Stomach (tissue), 9 donors: ENCODE results near the gene OSTC. TPM values are rescaled to one million over a fixed set of nuclear protein-coding genes. Genes with fewer than 3 reads are reported as not detected.

Source experiments
- DNase-seq, 2 donors: peaks; one replicate each; pipeline versions ENCODE4 v3.0.0 to v3.0.0-alpha.2; 2013 to 2019
- H3K27ac ChIP-seq, 5 donors: fragments of 200-600 bp in 4 of 5; sonication (generic) in 4 of 5; one replicate each; pipeline ENCODE4 v1.5.1; 2013 to 2019; ENCODE audit warnings: mild to moderate bottlenecking in 1 of 5, moderate library complexity in 1 of 5
- H3K27me3 ChIP-seq, 3 donors: fragments of 200-600 bp; sonication (generic); one replicate each; pipeline ENCODE4 v1.5.1; 2017 to 2019; ENCODE audit warnings: mixed run types in 1 of 3
- H3K36me3 ChIP-seq, 4 donors: fragments of 200-600 bp; sonication (generic); 1 replicate in 3 of 4; 2 replicates in 1 of 4; pipeline ENCODE4 v1.5.1; 2016 to 2019
- H3K4me1 ChIP-seq, 4 donors: fragments of 200-600 bp; sonication (generic); one replicate each; pipeline ENCODE4 v1.5.1; 2016 to 2019
- H3K4me3 ChIP-seq, 4 donors: fragments of 200-600 bp; sonication (generic) in 3 of 4; one replicate each; pipeline ENCODE4 v1.5.1; 2016 to 2019; ENCODE audit warnings: mild to moderate bottlenecking in 1 of 4
- H3K9me3 ChIP-seq, 4 donors: fragments of 200-600 bp; sonication (generic); one replicate each; pipeline ENCODE4 v1.5.1; 2016 to 2019
- EP300 ChIP-seq: sonication (generic); formaldehyde crosslinking; IDR thresholded peaks from one replicate; pipeline ENCODE4 v1.6.1; 2017; ENCODE audit warnings: antibody characterized with exemption
- POLR2A ChIP-seq, 4 donors: fragments of 450-650 bp; IDR thresholded peaks; one replicate each; pipeline ENCODE4 v1.6.1; 2016; ENCODE audit warnings: antibody characterized with exemption in 4 of 4, control low read depth in 2 of 4, mild to moderate bottlenecking in 1 of 4, moderate library complexity in 1 of 4
- POLR2AphosphoS5 ChIP-seq, 3 donors: sonication (generic); formaldehyde crosslinking; IDR thresholded peaks; one replicate each; pipeline ENCODE4 v1.6.1; 2016; ENCODE audit warnings: antibody characterized with exemption in 3 of 3
- WGBS, 5 donors: extraction: QIAGEN DNeasy Blood & Tissue Kit in 3 of 5; methylation state at CpG; one replicate each; pipeline versions ENCODE4 v1.1.5 to v1.1.7; 2013 to 2018; 5-methylcytosine and 5-hydroxymethylcytosine counted together
- intact Hi-C: fragments of 100-400 bp; cut with DNase I; formaldehyde crosslinking; loops from one replicate; pipeline ENCODE4 v1.15.1; 2023; ENCODE audit warnings: low total_unique reads
- polyA plus RNA-seq, 3 donors: library from polyadenylated mRNA; stranded (reverse); fragments of 200-250 nt; gene quantifications; one replicate each; pipeline ENCODE4 v1.2.3, GENCODE V29; 2013
- total RNA-seq, 5 donors: library from RNA; depleted of rRNA; stranded (reverse); fragments of >200 nt; gene quantifications; one replicate each; pipeline versions ENCODE4 v1.1.0 to v1.2.3, GENCODE V29; 2014 to 2016
- TF ChIP-seq, protein P1 (sequence below), 7 experiments: fragments of 450-650 bp in 4 of 7; fragments of 200-600 bp in 3 of 7; sonication (generic) in 3 of 7; IDR thresholded peaks; one replicate each; pipeline ENCODE4 v1.5.1; 2016 to 2019; ENCODE audit warnings: antibody characterized with exemption in 7 of 7, control low read depth in 2 of 7, mild to moderate bottlenecking in 1 of 7
- donor health status: healthy with polysubstance abuse.
- donor health status: Bipolar disorder and iron deficiency.
- donor health status: healthy.

OSTC gene
- total and polyA plus RNA-seq, 8 donors = 5.4 to 176 (median 64.6) TPM

DNA sequence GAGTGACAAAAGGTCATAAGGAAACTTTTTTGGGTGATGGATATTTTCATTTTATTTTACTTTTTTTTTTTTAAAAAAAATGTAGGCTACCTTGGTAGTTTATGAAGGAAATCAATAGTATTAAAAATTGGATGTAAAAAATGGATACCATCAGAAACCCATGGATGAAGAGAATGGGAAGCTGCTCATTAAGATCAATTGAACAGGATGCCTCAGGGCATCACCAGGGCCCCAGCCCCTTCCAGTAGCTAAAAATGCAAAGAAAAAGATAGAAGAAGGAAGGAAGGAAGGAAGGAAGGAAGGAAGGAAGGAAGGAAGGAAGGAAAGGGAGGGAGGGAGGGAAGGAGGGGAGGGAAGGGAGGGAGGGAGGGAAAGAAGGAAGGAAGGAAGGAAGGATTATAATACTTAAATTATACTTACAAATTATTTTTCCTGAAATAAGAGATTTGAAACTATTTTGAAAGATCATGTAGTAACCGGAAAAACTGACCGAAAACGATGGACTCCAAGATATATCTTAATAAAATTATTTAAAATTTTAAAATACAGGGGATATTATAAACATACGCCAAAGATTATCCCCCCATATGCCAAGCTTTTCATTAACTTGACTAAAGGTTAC is 24.1 kb downstream of the OSTC start:
- no peaks in the 10 kb centered on the region for H3K27me3 ChIP-seq
- DNase-seq = no peak
- 68 to 84% (median 74%) methylated on average over 4 of the region's 4 CpGs for WGBS, 5 donors
- no peaks in the 10 kb centered on the region for H3K9me3 ChIP-seq
- H3K27ac ChIP-seq = no peak overlapping the region
- no peaks in the 10 kb centered on the region for H3K4me1 ChIP-seq
- intact Hi-C loops = no loop called here
- no peak overlapping the region for H3K4me3 ChIP-seq
- TF ChIP-seq, protein P1, sequence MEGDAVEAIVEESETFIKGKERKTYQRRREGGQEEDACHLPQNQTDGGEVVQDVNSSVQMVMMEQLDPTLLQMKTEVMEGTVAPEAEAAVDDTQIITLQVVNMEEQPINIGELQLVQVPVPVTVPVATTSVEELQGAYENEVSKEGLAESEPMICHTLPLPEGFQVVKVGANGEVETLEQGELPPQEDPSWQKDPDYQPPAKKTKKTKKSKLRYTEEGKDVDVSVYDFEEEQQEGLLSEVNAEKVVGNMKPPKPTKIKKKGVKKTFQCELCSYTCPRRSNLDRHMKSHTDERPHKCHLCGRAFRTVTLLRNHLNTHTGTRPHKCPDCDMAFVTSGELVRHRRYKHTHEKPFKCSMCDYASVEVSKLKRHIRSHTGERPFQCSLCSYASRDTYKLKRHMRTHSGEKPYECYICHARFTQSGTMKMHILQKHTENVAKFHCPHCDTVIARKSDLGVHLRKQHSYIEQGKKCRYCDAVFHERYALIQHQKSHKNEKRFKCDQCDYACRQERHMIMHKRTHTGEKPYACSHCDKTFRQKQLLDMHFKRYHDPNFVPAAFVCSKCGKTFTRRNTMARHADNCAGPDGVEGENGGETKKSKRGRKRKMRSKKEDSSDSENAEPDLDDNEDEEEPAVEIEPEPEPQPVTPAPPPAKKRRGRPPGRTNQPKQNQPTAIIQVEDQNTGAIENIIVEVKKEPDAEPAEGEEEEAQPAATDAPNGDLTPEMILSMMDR (IDR thresholded peaks at IDR 0.05) = no peak
- TF ChIP-seq POLR2A (IDR thresholded peaks at IDR 0.05) (no peak), EP300 (no peak), POLR2AphosphoS5 (IDR thresholded peaks at IDR 0.05) (no peak)
- H3K36me3 ChIP-seq = peaks cover 0 to 18% (median 7%) of the 10 kb centered on the region in 4 donors

DNA sequence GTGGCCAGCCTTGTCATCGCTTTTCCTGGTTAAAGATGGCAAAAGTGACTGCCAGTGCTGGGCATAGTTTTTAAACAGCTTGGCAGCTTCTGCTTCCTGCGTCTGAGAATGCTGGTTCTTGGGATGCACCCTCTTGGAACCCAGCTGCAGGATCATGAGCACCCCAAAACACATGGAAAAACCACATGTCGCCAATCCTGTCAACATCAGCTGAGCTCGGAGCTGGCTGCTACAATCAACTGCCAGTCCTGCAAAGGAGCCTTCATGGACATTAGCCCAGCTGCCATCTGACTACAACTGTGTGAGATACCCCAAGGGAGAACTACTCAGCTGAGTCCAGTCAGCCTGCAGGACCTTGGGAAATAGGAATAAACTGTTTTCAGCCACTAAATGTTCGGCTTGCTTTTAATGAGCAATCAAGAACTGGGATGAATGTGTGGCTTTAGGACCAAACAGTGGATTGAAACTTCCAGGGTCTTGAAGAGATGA is 31.0 kb downstream of the OSTC start:
- intact Hi-C loops = no loop called here
- Histone ChIP-seq H3K9me3 (no peaks in the 10 kb centered on the region), H3K27me3 (no peaks in the 10 kb centered on the region), H3K36me3 (peaks cover 0 to 3% (median 0%) of the 10 kb centered on the region in 4 donors), H3K4me3 (no peak overlapping the region), H3K4me1 (peaks cover 0 to 4% (median 0%) of the 10 kb centered on the region in 4 donors), H3K27ac (no peak overlapping the region)
- no peak for DNase-seq
- TF ChIP-seq, protein P1 (IDR thresholded peaks at IDR 0.05) = no peak
- TF ChIP-seq EP300 (no peak), POLR2A (IDR thresholded peaks at IDR 0.05) (no peak), POLR2AphosphoS5 (IDR thresholded peaks at IDR 0.05) (no peak)
- 85 to 96% (median 90%) methylated on average over 5 of the region's 5 CpGs for WGBS, 5 donors

DNA sequence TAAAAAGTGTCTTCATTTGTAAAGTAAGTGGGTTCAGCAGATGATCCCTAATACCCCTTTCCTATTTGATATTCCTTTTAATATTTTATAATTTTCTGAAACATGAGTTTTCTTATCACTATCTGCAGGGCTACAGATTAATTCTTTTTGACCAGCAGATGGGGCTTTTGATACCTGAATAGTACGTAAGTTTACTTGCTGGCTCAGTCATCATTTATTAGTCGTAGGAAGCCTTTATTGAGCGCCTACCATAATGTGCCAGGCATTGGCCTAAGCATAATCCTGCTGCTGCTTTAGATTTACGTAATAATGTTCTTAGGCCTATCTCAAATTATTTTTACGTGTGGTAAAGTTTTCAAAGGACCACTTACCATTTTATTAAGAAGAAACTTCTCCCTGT is 33.1 kb downstream of the OSTC start:
- no peak overlapping the region for H3K4me3 ChIP-seq
- peak in 1 of 2 donors; percentile 30 for DNase-seq
- TF ChIP-seq, protein P1 (IDR thresholded peaks at IDR 0.05) = peak in 1 of 7 experiments; percentile 26
- TF ChIP-seq POLR2AphosphoS5 (IDR thresholded peaks at IDR 0.05) = no peak
- intact Hi-C loops = no loop called here
- no peak overlapping the region for H3K27ac ChIP-seq
- no peaks in the 10 kb centered on the region for H3K27me3 ChIP-seq
- WGBS, 5 donors = 10 to 26% (median 12%) methylated on average over 5 of the region's 5 CpGs
- peaks cover 0 to 4% (median 0%) of the 10 kb centered on the region in 4 donors for H3K4me1 ChIP-seq
- no peaks in the 10 kb centered on the region for H3K9me3 ChIP-seq
- H3K36me3 ChIP-seq = no peaks in the 10 kb centered on the region

- WGBS, 5 donors = 75 to 86% (median 81%) methylated on average over 4 of the region's 4 CpGs
- H3K27ac ChIP-seq = no peak overlapping the region
- no peak overlapping the region for H3K4me3 ChIP-seq
- H3K27me3 ChIP-seq = no peaks in the 10 kb centered on the region
- peaks cover 0 to 4% (median 0%) of the 10 kb centered on the region in 4 donors for H3K4me1 ChIP-seq
- H3K36me3 ChIP-seq = no peaks in the 10 kb centered on the region
- H3K9me3 ChIP-seq = no peaks in the 10 kb centered on the region
- TF ChIP-seq POLR2AphosphoS5 (IDR thresholded peaks at IDR 0.05) (no peak), POLR2A (IDR thresholded peaks at IDR 0.05) (no peak), EP300 (no peak)
- intact Hi-C loops = no loop called here
- no peak for DNase-seq
Measured at GRCh38 chr4:108685036-108685686, 34.8 kb downstream of the OSTC start.

- H3K27ac ChIP-seq = no peak overlapping the region
- 0 to 100% (median 57%) methylated on average over 1 of the region's 1 CpG for WGBS, 5 donors
- H3K4me1 ChIP-seq = no peaks in the 10 kb centered on the region
Measured at GRCh38 chr4:108690738-108691137, 40.3 kb downstream of the OSTC start.

More at GRCh38 chr4:108690738-108691137, 40.3 kb downstream of the OSTC start:
- Histone ChIP-seq H3K4me3 (no peak overlapping the region), H3K36me3 (no peaks in the 10 kb centered on the region), H3K27me3 (no peaks in the 10 kb centered on the region), H3K9me3 (no peaks in the 10 kb centered on the region)
- no peak for DNase-seq
- TF ChIP-seq EP300 = no peak
- TF ChIP-seq, protein P1 (IDR thresholded peaks at IDR 0.05) = no peak
- TF ChIP-seq POLR2A (IDR thresholded peaks at IDR 0.05) = no peak
- no peak for TF ChIP-seq POLR2AphosphoS5 (IDR thresholded peaks at IDR 0.05)
- intact Hi-C loops = no loop called here
